HG03354 (cell line): ENCODE results near the gene PPCDC.

ENCODE experiments used
- ATAC-seq: cut with Tn5 transposase; IDR thresholded peaks from one replicate; pipeline ENCODE4 v1.9.1; 2021; ENCODE audit warnings: mild to moderate bottlenecking; ENCODE audit not compliant: unreplicated experiment, poor library complexity, severe bottlenecking

Gene PPCDC

GRCh38 chr15:75008221-75008625 lies 15.2 kb upstream of the PPCDC start:
- peak; percentile 33 for ATAC-seq

GRCh38 chr15:75008629-75009326 lies 14.6 kb upstream of the PPCDC start:
- peak; percentile 89 for ATAC-seq

GRCh38 chr15:75016431-75016830 lies 7.0 kb upstream of the PPCDC start:
- ATAC-seq, result no peak

- no peak for ATAC-seq
Measured at GRCh38 chr15:75019916-75020315, 3.5 kb upstream of the PPCDC start.

- no peak for ATAC-seq
Measured at GRCh38 chr15:75021341-75021740, 2.0 kb upstream of the PPCDC start.

GRCh38 chr15:75022783-75023180 lies 608 bp upstream of the PPCDC start:
- ATAC-seq, result no peak

GRCh38 chr15:75023872-75024636 lies 664 bp downstream of the PPCDC start:
- ATAC-seq, result no peak

GRCh38 chr15:75025107-75025506 lies 1.7 kb downstream of the PPCDC start:
- no peak for ATAC-seq

GRCh38 chr15:75025548-75026260 lies 2.3 kb downstream of the PPCDC start:
- ATAC-seq, result no peak

GRCh38 chr15:75027551-75027950 lies 4.2 kb downstream of the PPCDC start:
- ATAC-seq, result no peak

GRCh38 chr15:75028991-75029377 lies 5.6 kb downstream of the PPCDC start:
- no peak for ATAC-seq

- no peak for ATAC-seq
Measured at GRCh38 chr15:75029378-75030022, 6.1 kb downstream of the PPCDC start.

- no peak for ATAC-seq
Measured at GRCh38 chr15:75030023-75030413, 6.6 kb downstream of the PPCDC start.

- ATAC-seq, result no peak
Measured at GRCh38 chr15:75030424-75030823, 7.0 kb downstream of the PPCDC start.

- ATAC-seq, result no peak
Measured at GRCh38 chr15:75031848-75032247, 8.5 kb downstream of the PPCDC start.

GRCh38 chr15:75032395-75032794 lies 9.0 kb downstream of the PPCDC start:
- no peak for ATAC-seq

GRCh38 chr15:75033809-75034208 lies 10.4 kb downstream of the PPCDC start:
- no peak for ATAC-seq

- no peak for ATAC-seq
Measured at GRCh38 chr15:75034615-75035014, 11.2 kb downstream of the PPCDC start.

GRCh38 chr15:75036212-75036616 lies 12.8 kb downstream of the PPCDC start:
- ATAC-seq, result no peak

- ATAC-seq, result no peak
Measured at GRCh38 chr15:75037685-75038084, 14.3 kb downstream of the PPCDC start.
